ENCODE data around the gene EXD3. TPM values are rescaled to one million over a fixed set of nuclear protein-coding genes. Genes with fewer than 3 reads are reported as not detected.
"Not testable (repeated sequence)": the region's sequence is repeated elsewhere in the genome, so short reads cannot be mapped to it uniquely, and the experiment has no call there.

The EXD3 gene
- polyA plus RNA-seq, 3 donors = 8.7 to 9.2 (median 8.9) TPM

DNA sequence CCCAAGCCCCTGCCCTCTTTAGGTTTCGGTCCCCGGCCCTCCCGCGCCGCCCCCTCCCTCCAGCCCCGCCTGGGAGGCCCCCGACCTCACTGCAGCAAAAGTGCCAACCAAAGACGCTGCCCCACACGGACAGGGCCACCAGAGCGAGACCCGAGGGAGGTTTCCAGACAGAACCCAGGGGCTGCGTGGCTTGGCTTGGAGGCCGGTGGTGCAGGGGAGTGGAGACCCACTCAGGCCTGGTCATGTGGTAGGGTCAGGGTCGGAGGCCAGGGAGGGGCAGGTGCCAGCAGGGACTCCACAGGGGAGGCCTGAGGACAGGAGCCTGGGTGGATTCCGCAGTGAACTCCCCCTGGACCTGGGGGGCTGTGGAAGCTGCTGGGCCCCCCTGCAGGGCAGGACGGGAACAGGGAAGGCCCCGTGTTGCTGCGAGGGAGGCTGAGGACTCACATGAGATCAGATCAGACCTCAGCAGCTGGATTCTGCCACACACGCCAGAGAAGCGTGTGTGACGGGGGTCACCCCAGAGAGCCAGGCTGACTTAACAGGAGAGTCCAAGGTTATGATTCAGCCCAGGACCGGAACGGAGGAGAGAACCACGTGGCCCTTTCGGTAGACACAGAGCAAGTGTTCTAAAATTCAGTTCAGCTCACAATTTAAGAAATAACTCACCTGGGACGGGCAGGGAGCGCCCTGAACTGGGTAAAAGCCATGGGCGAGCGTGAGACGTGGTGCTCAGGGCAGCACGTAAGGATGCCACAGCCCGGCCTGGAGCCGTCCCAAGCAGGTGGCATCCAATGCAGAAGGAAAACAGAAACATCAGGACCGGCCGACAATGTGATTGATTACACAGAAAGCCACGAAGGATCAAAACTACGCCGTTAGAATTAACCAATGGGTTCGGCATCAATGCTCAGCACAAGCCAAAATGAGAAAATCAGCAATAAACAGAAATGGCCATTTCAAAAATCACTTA, 38.9 kb downstream of the EXD3 start:
- DNase-seq (ENCODE audit: low read depth in 3 of 3, low spot score in 2 of 3) = no peak

DNA sequence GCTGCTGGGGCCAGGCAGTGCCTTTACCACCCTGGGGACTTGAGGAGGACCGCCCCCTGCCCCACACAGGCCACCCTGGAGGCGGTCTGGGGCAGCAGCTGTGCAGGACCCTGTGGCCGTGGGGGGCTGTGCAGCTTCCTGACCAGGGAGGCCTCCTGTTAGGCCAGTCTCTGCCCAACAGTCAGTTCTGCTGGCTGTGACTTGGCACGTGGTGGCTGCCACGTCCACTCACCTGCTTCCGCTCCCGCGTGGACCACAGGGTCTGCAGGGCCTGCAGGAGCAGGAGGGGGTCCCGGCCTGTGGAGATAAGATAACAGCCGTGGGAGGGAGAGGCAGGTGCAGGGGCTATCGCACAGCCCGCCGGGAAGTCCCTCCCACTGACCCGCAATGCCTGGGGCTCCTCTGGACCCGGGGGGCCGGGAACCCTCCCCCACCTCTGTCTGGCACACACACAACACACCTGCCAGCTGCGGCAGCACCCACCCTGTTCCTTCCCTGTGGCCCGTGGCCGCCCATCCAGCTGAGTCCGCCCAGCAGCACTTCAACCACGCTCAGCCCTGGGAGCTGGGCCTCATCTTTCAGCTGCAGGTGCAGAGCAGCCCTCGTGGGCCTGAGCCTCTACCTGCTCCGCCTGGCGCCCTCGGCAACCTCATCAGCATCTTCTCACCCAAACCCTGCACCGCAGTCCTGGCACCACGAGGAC, 39.7 kb downstream of the EXD3 start:
- DNase-seq (ENCODE audit: low read depth in 3 of 3, low spot score in 2 of 3) = no peak

DNA sequence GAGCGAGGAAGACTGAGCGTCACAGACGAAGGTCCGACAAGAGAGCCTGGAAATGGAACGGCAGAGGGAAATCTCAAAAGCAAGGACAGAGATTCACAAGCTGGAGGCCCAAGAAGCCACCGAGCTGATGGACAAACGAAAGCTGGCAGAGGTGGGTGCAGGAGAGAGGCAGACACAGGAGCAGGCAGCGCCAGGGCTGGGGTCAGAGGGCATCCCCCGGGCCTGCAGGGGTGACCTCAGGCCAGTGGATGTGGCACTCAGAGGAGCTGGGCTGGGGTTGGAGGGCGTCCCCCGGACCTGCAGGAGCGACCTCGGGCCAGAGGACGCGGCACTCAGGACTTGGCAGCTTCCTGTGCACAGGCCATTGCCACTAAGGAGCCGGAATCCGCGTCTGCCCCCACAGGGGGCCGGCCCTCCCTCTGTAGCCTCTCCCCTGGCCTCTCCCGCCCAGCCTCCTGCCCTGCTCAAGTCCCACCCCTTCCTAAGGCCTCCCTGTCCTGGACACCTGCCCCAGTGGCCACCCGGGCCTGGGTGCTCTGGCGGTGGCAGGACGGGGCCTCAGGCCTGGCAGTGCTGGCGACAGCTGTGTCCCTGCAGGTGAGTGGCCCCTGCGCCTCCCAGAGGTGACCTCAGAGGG, 40.4 kb downstream of the EXD3 start:
- no peak for DNase-seq (ENCODE audit: low read depth in 3 of 3, low spot score in 2 of 3)

DNA sequence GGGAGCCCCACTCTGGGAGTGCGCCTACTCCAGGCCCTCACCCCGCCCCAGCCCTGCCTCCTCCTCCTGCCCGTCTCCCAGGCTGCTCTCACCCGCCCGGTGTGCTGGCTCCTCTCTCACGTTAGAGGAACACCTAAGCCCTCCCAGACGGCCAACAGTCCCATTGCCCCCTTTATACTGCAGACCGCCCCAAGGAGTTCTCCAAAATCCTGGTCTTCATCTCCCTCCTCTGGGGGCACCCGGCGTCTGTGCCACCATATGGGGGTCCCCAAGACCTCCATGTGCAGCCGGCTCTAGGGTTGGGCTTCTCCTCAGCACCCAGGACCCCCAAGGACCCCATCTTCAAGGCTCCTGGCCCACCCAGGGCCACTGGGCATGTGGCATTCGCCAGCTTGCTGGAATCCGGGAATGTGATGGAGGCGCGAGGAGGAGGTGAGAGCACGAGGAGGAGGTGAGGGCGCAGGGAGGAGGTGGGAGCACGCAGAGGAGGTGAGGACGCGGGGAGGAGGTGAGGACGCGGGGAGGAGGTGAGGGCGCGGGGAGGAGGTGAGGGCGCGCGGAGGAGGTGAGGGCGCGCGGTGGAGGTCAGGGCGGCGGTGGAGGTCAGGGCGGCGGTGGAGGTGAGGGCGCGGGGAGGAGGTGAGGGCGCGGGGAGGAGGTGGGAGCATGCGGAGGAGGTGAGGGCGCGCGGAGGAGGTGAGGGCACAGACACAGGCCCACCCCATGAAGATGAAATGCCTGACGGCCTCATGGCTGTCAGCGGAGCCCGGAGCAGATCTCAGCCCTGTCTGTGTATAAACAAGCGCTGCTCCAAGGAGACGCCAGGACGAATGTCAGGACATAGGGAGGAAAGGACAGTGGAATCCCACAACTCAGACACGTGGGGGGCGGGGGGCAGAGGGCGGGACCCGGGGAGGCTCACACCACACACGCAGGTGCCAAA, 41.2 kb downstream of the EXD3 start:
- no peak for DNase-seq (ENCODE audit: low read depth in 3 of 3, low spot score in 2 of 3)

DNA sequence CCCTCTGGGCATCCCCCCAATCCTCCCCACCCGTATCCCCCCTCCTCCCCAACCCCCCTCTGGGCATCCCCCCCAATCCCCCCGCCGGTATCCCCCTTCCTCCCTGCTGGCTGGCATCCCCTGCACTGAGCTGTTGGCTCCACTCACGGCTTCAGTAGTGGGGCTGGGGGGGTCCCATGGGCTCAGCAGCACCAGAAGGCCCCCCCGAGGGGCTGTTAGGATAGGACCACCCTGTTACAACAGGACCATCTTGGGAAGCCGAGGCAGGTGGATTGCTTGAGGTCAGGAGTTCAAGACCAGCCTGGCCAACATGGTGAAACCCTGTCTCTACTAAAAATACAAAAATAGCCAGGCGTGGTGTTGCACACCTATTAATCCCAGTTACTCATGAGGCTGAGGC, 42.4 kb downstream of the EXD3 start:
- DNase-seq (ENCODE audit: low read depth in 3 of 3, low spot score in 2 of 3) = no peak

DNA sequence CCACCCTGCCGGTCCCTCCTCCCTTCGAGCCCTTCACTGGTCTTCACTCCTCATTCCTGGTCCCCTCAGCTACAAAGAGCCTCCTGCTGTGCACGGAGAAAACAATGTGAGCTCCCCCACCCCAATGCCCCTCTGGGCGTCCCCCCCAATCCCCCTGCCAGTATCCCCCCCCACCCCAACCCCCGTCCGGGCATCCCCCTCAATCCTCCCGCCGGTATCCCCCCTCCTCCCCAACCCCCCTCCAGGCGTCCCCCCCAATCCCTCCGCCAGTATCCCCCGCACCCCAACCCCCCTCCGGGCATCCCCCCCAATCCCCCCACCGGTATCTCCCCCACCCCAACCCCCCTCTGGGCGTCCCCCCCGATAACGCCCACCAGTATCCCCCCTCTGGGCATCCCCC, 42.8 kb downstream of the EXD3 start:
- no peak for DNase-seq (ENCODE audit: low read depth in 3 of 3, low spot score in 2 of 3)

DNA sequence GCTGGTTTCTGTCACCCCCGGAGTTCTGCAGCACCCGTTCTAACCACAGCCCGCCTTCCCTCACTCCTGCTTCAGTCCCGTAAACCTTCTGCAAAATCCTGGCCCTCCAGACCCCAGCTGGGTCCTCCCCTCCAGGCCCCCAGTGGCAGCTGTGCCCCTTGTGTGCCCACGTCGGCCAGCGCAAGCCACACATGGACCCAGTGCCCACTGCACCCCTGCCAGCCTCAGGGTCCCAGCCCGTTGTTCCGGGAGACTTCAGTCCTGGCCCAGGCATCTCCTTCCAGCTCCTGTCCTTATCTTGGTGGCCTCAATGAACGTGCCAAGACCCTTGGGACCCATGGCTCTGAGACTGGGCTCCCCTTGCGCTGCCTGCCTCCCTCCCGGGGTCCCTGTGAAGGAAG, 43.2 kb downstream of the EXD3 start:
- no peak for DNase-seq (ENCODE audit: low read depth in 3 of 3, low spot score in 2 of 3)

DNA sequence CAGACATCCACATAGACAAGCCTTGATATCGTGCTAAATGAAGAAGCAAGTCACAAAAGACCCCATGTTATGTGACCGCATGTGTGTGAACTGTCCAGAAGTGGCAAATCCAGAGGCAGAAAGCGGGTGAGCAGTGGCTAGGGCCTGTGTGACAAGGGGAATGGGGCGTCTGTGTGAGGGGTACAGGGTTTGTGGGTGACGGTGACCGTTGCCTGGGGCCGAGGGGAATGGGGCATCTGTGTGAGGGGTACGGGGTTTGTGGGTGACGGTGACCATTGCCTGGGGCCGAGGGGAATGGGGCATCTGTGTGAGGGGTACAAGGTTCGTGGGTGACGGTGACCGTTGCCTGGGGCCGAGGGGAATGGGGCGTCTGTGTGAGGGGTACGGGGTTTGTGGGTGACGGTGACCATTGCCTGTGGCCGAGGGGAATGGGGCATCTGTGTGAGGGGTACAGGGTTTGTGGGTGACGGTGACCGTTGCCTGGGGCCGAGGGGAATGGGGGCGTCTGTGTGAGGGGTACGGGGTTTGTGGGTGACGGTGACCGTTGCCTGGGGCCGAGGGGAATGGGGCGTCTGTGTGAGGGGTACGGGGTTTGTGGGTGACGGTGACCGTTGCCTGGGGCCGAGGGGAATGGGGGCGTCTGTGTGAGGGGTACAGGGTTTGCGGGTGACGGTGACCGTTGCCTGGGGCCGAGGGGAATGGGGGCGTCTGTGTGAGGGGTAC, 44.1 kb downstream of the EXD3 start:
- DNase-seq (ENCODE audit: low read depth in 3 of 3, low spot score in 2 of 3) = not testable (repeated sequence)

DNA sequence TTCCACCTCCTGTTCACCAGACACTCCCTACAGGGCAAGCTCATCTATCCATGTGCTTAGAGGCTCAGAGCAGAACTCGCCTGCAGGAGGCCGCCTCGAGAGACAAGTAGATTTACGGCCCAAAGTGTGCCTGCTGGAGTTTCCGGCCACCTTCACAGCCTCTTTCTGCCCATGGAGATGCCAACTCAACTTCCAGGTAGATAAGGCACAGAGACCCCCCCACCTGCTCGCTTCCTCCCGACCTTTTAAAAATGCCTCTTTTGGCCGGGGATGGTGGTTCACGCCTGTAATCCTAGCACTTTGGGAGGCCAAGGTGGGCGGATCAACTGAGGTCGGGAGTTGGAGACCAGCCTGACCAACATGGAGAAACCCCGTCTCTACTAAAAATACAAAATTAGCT, 46.6 kb downstream of the EXD3 start:
- no peak for DNase-seq (ENCODE audit: low read depth in 3 of 3, low spot score in 2 of 3)

DNA sequence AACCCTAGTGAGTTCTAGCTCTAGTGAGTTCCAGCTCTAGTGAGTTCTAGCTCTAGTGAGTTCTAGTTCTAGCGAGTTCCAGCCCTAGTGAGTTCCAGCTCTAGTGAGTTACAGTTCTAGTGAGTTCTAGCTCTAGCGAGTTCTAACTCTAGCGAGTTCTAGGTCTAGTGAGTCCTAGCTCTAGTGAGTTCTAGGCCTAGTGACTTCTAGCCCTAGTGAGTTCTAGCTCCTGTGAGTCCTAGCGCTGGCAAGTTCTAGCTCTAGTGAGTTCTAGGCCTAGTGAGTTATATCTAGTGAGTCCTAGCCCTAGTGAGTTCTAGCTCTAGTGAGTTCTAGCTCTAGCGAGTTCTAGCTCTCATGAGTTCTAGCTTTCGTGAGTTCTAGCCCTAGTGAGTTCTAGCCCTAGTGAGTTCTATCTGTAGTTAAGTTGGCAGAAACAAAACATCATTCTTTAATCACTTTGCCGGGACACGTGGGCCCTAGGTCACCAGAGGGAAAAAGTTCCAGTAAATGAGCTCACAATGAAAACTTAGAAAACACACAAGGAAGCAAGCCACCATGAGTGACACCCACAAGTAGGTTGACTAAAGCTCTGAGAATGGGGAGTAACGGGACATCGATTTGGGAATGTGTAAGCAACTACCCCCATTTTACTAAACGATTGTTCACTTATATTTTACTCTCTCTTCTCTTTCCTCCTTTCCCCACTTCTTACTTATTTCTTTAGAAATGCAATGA, 47.5 kb downstream of the EXD3 start:
- DNase-seq (ENCODE audit: low read depth in 3 of 3, low spot score in 2 of 3) = no peak

DNA sequence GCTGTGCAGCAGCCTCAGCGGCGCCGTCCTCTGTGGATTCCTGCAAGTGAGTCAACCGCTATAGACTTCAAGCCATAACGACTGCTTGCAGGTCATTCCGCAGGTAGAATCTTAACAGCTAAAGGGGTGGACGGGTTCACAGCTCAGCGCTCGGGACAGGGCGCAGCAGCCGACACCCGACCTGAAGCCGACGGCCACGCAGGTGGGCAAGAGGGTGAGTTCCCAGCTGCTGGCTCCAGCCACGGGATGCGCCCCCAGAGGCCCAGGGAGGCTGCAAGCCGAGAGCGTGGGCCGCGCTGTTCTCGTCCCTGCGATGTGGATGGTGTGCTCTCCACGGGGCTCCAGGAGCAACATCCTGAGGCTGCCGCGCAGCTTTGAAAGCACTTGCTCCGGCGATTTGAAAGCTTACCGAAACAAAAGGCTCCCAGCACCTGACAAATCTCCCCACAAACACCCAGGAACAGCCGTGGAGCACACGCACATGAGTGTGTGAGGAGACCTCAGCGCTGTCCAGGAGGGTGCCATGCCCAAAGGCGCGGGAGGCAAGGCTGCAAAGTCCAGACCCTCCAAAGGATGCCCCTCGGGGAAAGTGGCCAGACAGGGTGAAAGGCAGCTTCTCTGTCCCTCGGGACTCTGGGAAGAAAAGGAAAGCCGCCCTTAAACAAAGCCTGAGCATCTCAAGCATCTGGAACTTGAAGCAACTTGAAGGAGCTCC, 48.7 kb downstream of the EXD3 start:
- DNase-seq (ENCODE audit: low read depth in 3 of 3, low spot score in 2 of 3) = no peak

DNA sequence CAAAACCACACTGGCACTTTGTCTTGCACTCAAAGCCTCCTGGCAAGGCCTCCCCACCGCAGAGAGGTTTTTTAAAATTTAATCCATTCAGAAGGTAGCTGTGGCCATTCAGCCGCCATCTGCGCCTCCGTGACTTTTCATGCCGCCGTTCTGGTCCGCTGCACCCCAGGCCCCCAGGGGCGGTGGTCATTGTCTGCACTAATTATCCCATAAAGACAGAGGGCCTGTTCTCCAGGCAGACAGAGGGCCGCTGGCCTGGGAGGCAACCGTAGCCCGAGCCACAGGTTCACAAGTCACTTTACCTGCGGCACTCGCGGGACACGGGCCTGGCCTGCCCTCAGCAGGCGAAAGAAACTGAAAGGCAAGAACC, 49.4 kb downstream of the EXD3 start:
- DNase-seq (ENCODE audit: low read depth in 3 of 3, low spot score in 2 of 3) = no peak

DNA sequence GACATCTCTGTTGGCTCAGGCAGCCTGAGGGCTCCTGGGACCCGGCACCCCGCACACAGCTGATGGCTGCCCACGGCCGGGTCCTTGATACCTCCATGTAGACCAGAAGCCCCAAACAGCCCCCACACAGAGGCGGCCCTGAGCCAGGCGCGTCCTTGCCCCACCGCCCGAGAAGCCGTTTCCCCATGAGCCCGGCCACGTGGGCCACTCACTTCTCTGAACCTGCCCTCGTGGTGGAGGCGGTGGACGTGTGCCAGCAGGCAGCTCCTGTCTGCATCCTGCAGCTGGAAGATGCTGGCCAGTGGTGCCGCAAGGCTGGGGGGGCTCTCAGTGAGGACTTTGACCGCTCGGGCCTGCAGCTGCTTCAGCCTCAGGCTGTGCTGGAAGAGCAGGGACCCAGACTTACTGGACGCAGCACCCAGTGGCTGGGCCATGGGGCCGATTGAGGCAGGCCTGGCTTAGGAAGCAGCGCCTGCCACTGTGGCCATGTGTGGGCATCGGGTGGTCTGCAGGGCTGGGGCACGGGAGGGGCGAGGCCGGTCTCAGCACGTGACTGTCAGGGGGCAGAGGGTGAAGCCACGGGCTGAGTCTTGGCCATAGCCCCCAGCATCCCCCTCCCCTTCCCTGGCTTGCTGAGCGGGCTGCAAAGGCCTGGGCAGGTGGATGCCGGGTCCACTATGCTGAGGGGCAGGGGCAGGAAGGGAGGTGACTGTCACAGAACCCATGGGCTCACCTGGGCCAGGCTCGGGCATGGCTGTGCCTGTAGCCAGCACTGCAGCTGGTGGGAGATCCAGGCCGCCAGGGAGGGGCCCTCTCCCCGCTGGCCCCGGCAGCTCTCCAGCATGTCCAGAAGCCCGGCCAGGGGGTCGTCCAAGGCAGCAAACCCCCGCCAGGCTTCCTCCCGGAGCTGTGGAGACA, 50.0 kb downstream of the EXD3 start:
- DNase-seq (ENCODE audit: low read depth in 3 of 3, low spot score in 2 of 3) = no peak

DNA sequence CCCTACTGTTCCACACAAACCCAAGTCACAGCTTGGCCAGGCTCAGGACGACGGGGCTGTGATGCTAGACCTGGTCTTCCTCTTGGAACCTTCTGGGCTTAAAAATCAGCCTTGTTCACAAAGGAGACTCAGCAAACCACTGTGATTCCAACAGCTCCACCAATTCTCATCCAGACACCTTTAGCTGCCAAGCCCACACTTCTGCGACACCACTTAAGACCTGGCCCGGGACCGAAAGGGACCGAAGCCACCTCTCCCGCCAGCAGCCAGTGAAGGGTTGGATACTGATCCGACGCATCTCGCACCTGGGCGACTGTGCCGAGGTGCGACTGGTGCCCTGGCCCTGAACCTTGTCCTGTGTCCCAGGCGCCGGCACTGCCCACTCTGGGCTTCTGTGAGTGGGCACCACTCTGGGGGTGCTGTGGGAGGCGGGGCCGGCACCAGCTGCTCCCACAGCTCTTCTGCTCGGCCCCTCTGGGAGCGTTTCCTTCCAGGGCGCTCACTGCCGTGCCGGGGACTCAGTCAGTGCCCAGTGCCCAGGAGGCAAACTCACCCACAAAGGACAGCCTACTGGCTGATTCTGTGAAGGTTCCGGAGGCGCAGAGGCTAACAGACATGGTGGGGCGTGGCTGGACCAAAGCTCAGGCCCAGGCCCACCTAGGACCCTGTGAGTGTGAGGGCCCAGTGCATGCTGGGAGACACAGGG, 50.9 kb downstream of the EXD3 start:
- DNase-seq (ENCODE audit: low read depth in 3 of 3, low spot score in 2 of 3) = no peak

DNA sequence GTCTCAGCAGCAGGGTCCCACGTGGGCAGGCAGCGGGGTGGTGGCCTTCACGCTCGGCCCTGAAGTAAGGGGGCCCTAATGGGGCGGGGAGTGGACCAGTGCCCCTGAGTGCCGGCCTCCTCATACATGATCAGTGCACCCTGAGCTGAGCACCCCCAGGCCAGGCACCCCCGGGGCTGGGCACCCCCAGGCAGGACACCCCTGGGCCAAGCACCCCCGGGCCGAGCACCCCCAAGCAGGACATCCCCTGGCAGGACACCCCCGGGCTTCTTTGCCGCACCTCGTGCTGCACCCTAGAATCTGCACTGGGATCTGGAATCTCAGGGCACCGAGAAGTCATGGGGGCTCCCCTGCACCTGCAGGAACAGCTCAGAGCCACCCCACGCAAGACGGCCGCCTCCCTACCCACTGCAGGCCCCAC, 51.4 kb downstream of the EXD3 start:
- DNase-seq (ENCODE audit: low read depth in 3 of 3, low spot score in 2 of 3) = no peak

DNA sequence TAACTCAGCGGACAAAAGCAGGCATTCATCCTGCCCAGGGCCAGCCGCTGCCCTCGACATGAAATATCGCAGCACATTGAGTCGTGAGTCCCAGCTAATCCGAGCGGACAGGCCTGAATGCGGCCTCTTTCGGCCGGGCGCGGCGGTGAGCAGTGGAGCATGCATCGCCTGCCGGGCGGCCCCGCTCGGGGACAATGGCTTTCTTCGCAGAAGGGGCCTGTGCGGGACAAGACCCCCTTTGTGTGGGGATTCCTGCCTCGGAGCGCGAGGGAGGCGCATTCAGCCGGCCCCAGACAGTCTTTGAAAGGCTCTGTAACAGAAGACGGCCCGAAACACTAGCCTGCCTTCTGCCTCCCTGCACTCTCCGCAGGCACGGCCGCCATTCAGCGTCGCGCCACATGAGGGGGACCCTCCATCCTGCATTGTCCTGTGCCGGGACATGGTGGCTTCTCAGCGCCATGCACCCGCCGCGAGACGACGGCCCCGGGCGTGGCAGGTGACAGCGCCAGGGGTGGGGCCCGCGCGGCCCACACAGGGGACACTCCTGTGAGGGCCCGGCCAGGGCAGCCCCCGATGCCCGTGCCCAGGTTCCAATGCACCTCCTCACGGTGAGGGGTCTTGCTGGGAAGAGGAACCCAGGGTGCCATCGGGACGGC, 52.0 kb downstream of the EXD3 start:
- DNase-seq (ENCODE audit: low read depth in 3 of 3, low spot score in 2 of 3) = no peak

Data from right renal cortex interstitium (tissue), 3 donors.